ENCODE results near the gene ZNF575.

The ZNF575 gene

GRCh38 chr19:43532962-43533545 lies at the start of gene ZNF575:
Gene ZNF575 (plus strand): TSS chr19:43533188. CDS start chr19:43534423, 1,235 bp downstream.
- peak; percentile 76 to 81 for DNase-seq

- no peak for DNase-seq
Observed at GRCh38 chr19:43483281-43483680, 49.7 kb upstream of the ZNF575 start.

- DNase-seq = no peak
Observed at GRCh38 chr19:43485951-43486350, 47.0 kb upstream of the ZNF575 start.

GRCh38 chr19:43486412-43486811 lies 46.6 kb upstream of the ZNF575 start:
- DNase-seq = no peak

- no peak for DNase-seq
Observed at GRCh38 chr19:43488179-43488578, 44.8 kb upstream of the ZNF575 start.

GRCh38 chr19:43489310-43489709 lies 43.7 kb upstream of the ZNF575 start:
- DNase-seq = no peak

- DNase-seq = no peak
Observed at GRCh38 chr19:43489979-43490599, 42.9 kb upstream of the ZNF575 start.

- no peak for DNase-seq
Observed at GRCh38 chr19:43490759-43491158, 42.2 kb upstream of the ZNF575 start.

GRCh38 chr19:43495082-43495481 lies 37.9 kb upstream of the ZNF575 start:
- no peak for DNase-seq

- DNase-seq = no peak
Observed at GRCh38 chr19:43496960-43497359, 36.0 kb upstream of the ZNF575 start.

- DNase-seq = no peak
Observed at GRCh38 chr19:43498233-43498842, 34.6 kb upstream of the ZNF575 start.

GRCh38 chr19:43499042-43499441 lies 33.9 kb upstream of the ZNF575 start:
- no peak for DNase-seq

GRCh38 chr19:43501661-43502418 lies 31.1 kb upstream of the ZNF575 start:
- no peak for DNase-seq

GRCh38 chr19:43502419-43502976 lies 30.5 kb upstream of the ZNF575 start:
- no peak for DNase-seq

GRCh38 chr19:43503501-43504425 lies 29.2 kb upstream of the ZNF575 start:
- DNase-seq = peak; percentile 100

- DNase-seq = peak; percentile 47 to 48
Observed at GRCh38 chr19:43504426-43505185, 28.4 kb upstream of the ZNF575 start, which contains the start of gene PHLDB3. Gene PHLDB3 (minus strand): TSS chr19:43504746. CDS start chr19:43504118, 628 bp downstream.

- DNase-seq = no peak
Observed at GRCh38 chr19:43505186-43505456, 27.9 kb upstream of the ZNF575 start.

GRCh38 chr19:43505941-43506340 lies 27.0 kb upstream of the ZNF575 start:
- DNase-seq = no peak

- DNase-seq = no peak
Observed at GRCh38 chr19:43506629-43507028, 26.4 kb upstream of the ZNF575 start.

GRCh38 chr19:43507880-43508279 lies 25.1 kb upstream of the ZNF575 start:
- no peak for DNase-seq

- DNase-seq = no peak
Observed at GRCh38 chr19:43510713-43511112, 22.3 kb upstream of the ZNF575 start.

GRCh38 chr19:43511324-43511723 lies 21.7 kb upstream of the ZNF575 start:
- DNase-seq = no peak
